Liver (tissue), 9 donors: Measurements from ENCODE around the gene SPO11. TPM values are rescaled to one million over a fixed set of nuclear protein-coding genes. Genes with fewer than 3 reads are reported as not detected.
A peak's percentile ranks its signal among the peaks of the same experiment; 100 is the strongest.

Experiments used
- DNase-seq: peaks from one replicate; pipeline ENCODE4 v3.0.0-alpha.2; 2017; ENCODE audit warnings: low spot score
- H3K27ac ChIP-seq, 2 donors: one replicate each; pipeline ENCODE4 v1.7.0; 2013; ENCODE audit warnings: inconsistent platforms in 2 of 2, low read length in 2 of 2, control low read depth in 1 of 2, low read depth in 1 of 2, mild to moderate bottlenecking in 1 of 2
- H3K27me3 ChIP-seq, 4 donors: one replicate each; pipeline versions ENCODE4 v1.6.1 to v1.7.0; 2013; ENCODE audit warnings: low read length in 3 of 4, inconsistent platforms in 1 of 4, mild to moderate bottlenecking in 1 of 4, moderate library complexity in 1 of 4; ENCODE audit not compliant: control insufficient read depth in 4 of 4, insufficient read depth in 4 of 4
- H3K36me3 ChIP-seq, 4 donors: one replicate each; pipeline versions ENCODE4 v1.6.1 to v1.7.0; 2013; ENCODE audit warnings: low read length in 3 of 4, mild to moderate bottlenecking in 3 of 4, low read depth in 1 of 4, moderate library complexity in 1 of 4; ENCODE audit not compliant: control insufficient read depth in 4 of 4, insufficient read depth in 3 of 4
- H3K4me1 ChIP-seq, 4 donors: one replicate each; pipeline versions ENCODE4 v1.6.1 to v1.7.0; 2013; ENCODE audit warnings: low read length in 3 of 4, mild to moderate bottlenecking in 3 of 4, moderate library complexity in 1 of 4; ENCODE audit not compliant: control insufficient read depth in 4 of 4, insufficient read depth in 4 of 4
- H3K4me3 ChIP-seq, 3 donors: one replicate each; pipeline versions ENCODE4 v1.6.1 to v1.7.0; 2013; ENCODE audit warnings: low read length in 3 of 3, control low read depth in 1 of 3, low read depth in 1 of 3, mild to moderate bottlenecking in 1 of 3
- H3K9ac ChIP-seq, 2 donors: one replicate each; pipeline ENCODE4 v1.7.0; 2013; ENCODE audit warnings: low read length in 2 of 2, mild to moderate bottlenecking in 2 of 2, moderate library complexity in 2 of 2, control low read depth in 1 of 2, low read depth in 1 of 2
- H3K9me3 ChIP-seq, 4 donors: one replicate each; pipeline versions ENCODE4 v1.6.1 to v1.7.0; 2013; ENCODE audit warnings: low read length in 3 of 4; ENCODE audit not compliant: control insufficient read depth in 4 of 4
- ATF3 ChIP-seq: IDR thresholded peaks from 2 replicates; pipeline ENCODE4 v1.6.1; 2016; ENCODE audit warnings: antibody characterized with exemption
- FOXA1 ChIP-seq: IDR thresholded peaks from 2 replicates; pipeline ENCODE4 v1.6.1; 2016; ENCODE audit warnings: antibody characterized with exemption
- FOXA2 ChIP-seq: IDR thresholded peaks from 2 replicates; pipeline ENCODE4 v1.6.1; 2016; ENCODE audit warnings: antibody characterized with exemption
- GABPA ChIP-seq, 2 donors: IDR thresholded peaks in 1 of 2; conservative IDR thresholded peaks in 1 of 2; 2 replicates each; pipeline ENCODE4 v1.6.1; 2016; ENCODE audit warnings: antibody characterized with exemption in 2 of 2, mild to moderate bottlenecking in 1 of 2, moderate library complexity in 1 of 2
- HNF4A ChIP-seq, 2 donors: conservative IDR thresholded peaks; 2 replicates each; pipeline ENCODE4 v1.6.1; 2016; ENCODE audit warnings: antibody characterized with exemption in 2 of 2, mild to moderate bottlenecking in 2 of 2
- MAX ChIP-seq: IDR thresholded peaks from 2 replicates; pipeline ENCODE4 v1.6.1; 2016; ENCODE audit warnings: antibody characterized with exemption
- NR2F2 ChIP-seq: IDR thresholded peaks from 2 replicates; pipeline ENCODE4 v1.6.1; 2016; ENCODE audit warnings: antibody characterized with exemption
- RAD21 ChIP-seq, 2 donors: IDR thresholded peaks; 2 replicates each; pipeline ENCODE4 v1.6.1; 2016; ENCODE audit warnings: antibody characterized with exemption in 2 of 2, mild to moderate bottlenecking in 2 of 2
- RXRA ChIP-seq, 2 donors: IDR thresholded peaks; 2 replicates each; pipeline ENCODE4 v1.6.1; 2017 to 2018; ENCODE audit warnings: antibody characterized with exemption in 2 of 2, mild to moderate bottlenecking in 1 of 2
- SP1 ChIP-seq: IDR thresholded peaks from 2 replicates; pipeline ENCODE4 v1.6.1; 2018; ENCODE audit warnings: antibody characterized with exemption, mild to moderate bottlenecking
- TAF1 ChIP-seq: conservative IDR thresholded peaks from 2 replicates; pipeline ENCODE4 v1.6.1; 2016; ENCODE audit warnings: antibody characterized with exemption, mild to moderate bottlenecking
- WGBS: extraction: QIAGEN DNeasy Blood & Tissue Kit; methylation state at CpG from one replicate; pipeline ENCODE4 v1.1.7; 2013; 5-methylcytosine and 5-hydroxymethylcytosine counted together
- polyA plus RNA-seq, 2 donors: library from polyadenylated mRNA; stranded (reverse) in 1 of 2; unstranded in 1 of 2; fragments of 200-250 nt in 1 of 2; fragments of >200 nt in 1 of 2; fragmentation: Nextera tagmentation in 1 of 2; extraction: Ambion mirVana in 1 of 2; gene quantifications; one replicate each; pipeline versions ENCODE4 v1.2.1 to v1.2.3, GENCODE V29; 2013 to 2015
- total RNA-seq, 2 donors: library from RNA; depleted of rRNA; stranded (reverse); fragments of >200 nt; gene quantifications; one replicate each; pipeline ENCODE4 v1.2.3, GENCODE V29; 2014
- TF ChIP-seq, protein P1 (sequence below): IDR thresholded peaks from 2 replicates; pipeline ENCODE4 v1.6.1; 2016; ENCODE audit warnings: antibody characterized with exemption, mild to moderate bottlenecking
- TF ChIP-seq, protein P2 (sequence below): IDR thresholded peaks from 2 replicates; pipeline ENCODE4 v1.6.1; 2016; ENCODE audit warnings: antibody characterized with exemption
- donor health status: healthy.
- donor health status: healthy.
- donor health status: healthy.
- donor health status: healthy.
- donor health status: healthy.

The SPO11 gene
- total and polyA plus RNA-seq, 4 donors, result not detected

- TF ChIP-seq, protein P1, sequence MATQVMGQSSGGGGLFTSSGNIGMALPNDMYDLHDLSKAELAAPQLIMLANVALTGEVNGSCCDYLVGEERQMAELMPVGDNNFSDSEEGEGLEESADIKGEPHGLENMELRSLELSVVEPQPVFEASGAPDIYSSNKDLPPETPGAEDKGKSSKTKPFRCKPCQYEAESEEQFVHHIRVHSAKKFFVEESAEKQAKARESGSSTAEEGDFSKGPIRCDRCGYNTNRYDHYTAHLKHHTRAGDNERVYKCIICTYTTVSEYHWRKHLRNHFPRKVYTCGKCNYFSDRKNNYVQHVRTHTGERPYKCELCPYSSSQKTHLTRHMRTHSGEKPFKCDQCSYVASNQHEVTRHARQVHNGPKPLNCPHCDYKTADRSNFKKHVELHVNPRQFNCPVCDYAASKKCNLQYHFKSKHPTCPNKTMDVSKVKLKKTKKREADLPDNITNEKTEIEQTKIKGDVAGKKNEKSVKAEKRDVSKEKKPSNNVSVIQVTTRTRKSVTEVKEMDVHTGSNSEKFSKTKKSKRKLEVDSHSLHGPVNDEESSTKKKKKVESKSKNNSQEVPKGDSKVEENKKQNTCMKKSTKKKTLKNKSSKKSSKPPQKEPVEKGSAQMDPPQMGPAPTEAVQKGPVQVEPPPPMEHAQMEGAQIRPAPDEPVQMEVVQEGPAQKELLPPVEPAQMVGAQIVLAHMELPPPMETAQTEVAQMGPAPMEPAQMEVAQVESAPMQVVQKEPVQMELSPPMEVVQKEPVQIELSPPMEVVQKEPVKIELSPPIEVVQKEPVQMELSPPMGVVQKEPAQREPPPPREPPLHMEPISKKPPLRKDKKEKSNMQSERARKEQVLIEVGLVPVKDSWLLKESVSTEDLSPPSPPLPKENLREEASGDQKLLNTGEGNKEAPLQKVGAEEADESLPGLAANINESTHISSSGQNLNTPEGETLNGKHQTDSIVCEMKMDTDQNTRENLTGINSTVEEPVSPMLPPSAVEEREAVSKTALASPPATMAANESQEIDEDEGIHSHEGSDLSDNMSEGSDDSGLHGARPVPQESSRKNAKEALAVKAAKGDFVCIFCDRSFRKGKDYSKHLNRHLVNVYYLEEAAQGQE, result no peak
- TF ChIP-seq TAF1, result no peak
- peak; percentile 85 for TF ChIP-seq MAX
Measured at GRCh38 chr20:57351042-57351783, 21.6 kb downstream of the SPO11 start, which contains the start of gene RAE1 (continued).

GRCh38 chr20:57352305-57352704 lies 22.7 kb downstream of the SPO11 start:
- Histone ChIP-seq H3K9ac (no peak overlapping the region), H3K27me3 (no peaks in the 10 kb centered on the region), H3K4me3 (peak overlapping the region in 1 of 3 donors; percentile 88), H3K27ac (no peak overlapping the region), H3K36me3 (peaks cover 11 to 26% (median 17%) of the 10 kb centered on the region in 4 donors), H3K4me1 (peaks cover 6 to 14% (median 10%) of the 10 kb centered on the region in 4 donors), H3K9me3 (no peaks in the 10 kb centered on the region)
- WGBS, result 85% methylated on average over 6 of the region's 6 CpGs
- DNase-seq, result no peak
- TF ChIP-seq FOXA2, result no peak

- no peak for DNase-seq
Measured at GRCh38 chr20:57353351-57353750, 23.7 kb downstream of the SPO11 start.

DNA sequence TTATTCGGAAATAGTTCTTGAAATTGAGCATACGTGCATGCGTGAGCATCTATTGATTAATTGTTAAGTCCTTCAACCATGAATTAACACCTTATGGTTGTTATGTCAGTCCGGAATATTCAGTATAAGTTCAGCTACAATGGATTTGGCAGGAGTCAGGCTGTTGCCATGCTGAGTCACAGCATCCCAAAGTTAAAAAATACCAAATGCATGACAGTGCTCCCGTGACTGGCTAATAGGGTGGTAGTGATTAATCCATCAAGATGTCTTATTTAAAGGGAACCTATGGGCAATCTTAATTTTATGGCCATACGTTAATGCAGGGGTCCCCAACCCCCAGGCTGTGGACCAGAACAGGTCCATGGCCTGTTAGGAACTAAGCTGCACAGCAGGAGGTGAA lies 31.9 kb downstream of the SPO11 start:
- H3K4me1 ChIP-seq, result peaks cover 0 to 2% (median 0%) of the 10 kb centered on the region in 4 donors
- TF ChIP-seq SP1, result no peak
- TF ChIP-seq RAD21 (IDR thresholded peaks at IDR 0.05), result no peak
- no peak for TF ChIP-seq ATF3
- TF ChIP-seq RXRA (IDR thresholded peaks at IDR 0.05), result no peak
- TF ChIP-seq, protein P2, sequence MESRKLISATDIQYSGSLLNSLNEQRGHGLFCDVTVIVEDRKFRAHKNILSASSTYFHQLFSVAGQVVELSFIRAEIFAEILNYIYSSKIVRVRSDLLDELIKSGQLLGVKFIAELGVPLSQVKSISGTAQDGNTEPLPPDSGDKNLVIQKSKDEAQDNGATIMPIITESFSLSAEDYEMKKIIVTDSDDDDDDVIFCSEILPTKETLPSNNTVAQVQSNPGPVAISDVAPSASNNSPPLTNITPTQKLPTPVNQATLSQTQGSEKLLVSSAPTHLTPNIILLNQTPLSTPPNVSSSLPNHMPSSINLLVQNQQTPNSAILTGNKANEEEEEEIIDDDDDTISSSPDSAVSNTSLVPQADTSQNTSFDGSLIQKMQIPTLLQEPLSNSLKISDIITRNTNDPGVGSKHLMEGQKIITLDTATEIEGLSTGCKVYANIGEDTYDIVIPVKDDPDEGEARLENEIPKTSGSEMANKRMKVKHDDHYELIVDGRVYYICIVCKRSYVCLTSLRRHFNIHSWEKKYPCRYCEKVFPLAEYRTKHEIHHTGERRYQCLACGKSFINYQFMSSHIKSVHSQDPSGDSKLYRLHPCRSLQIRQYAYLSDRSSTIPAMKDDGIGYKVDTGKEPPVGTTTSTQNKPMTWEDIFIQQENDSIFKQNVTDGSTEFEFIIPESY, result no peak
- no peak for TF ChIP-seq GABPA (IDR thresholded peaks at IDR 0.05 in 1 of 2, conservative IDR thresholded peaks at IDR 0.05 in 1 of 2)
- no peak for TF ChIP-seq NR2F2
- TF ChIP-seq MAX, result no peak
- TF ChIP-seq FOXA1, result no peak
- no peak for TF ChIP-seq HNF4A (conservative IDR thresholded peaks at IDR 0.05)
- no peaks in the 10 kb centered on the region for H3K9me3 ChIP-seq
- no peak overlapping the region for H3K4me3 ChIP-seq
- 95% methylated on average over 6 of the region's 6 CpGs for WGBS
- no peak overlapping the region for H3K9ac ChIP-seq
- H3K27me3 ChIP-seq, result no peaks in the 10 kb centered on the region
- no peak for DNase-seq
- H3K27ac ChIP-seq, result no peak overlapping the region
- H3K36me3 ChIP-seq, result peaks cover 3 to 33% (median 26%) of the 10 kb centered on the region in 4 donors

More at GRCh38 chr20:57353351-57353750, 23.7 kb downstream of the SPO11 start:
- Histone ChIP-seq H3K27me3 (no peaks in the 10 kb centered on the region), H3K36me3 (peaks cover 11 to 26% (median 17%) of the 10 kb centered on the region in 4 donors), H3K4me3 (no peak overlapping the region), H3K9ac (no peak overlapping the region), H3K4me1 (peaks cover 6 to 14% (median 10%) of the 10 kb centered on the region in 4 donors), H3K9me3 (no peaks in the 10 kb centered on the region), H3K27ac (no peak overlapping the region)
- WGBS, result 95% methylated on average over 9 of the region's 9 CpGs
- no peak for TF ChIP-seq SP1
- no peak for TF ChIP-seq GABPA (IDR thresholded peaks at IDR 0.05 in 1 of 2, conservative IDR thresholded peaks at IDR 0.05 in 1 of 2)
